ENCODE measurements around the gene PGM5. TPM values are rescaled to one million over a fixed set of nuclear protein-coding genes. Genes with fewer than 3 reads are reported as not detected.
"Not testable (repeated sequence)": the region's sequence is repeated elsewhere in the genome, so short reads cannot be mapped to it uniquely, and the experiment has no call there.

Gene PGM5
- total RNA-seq, 1 experiment from 2014 or later = 4.2 TPM

DNA sequence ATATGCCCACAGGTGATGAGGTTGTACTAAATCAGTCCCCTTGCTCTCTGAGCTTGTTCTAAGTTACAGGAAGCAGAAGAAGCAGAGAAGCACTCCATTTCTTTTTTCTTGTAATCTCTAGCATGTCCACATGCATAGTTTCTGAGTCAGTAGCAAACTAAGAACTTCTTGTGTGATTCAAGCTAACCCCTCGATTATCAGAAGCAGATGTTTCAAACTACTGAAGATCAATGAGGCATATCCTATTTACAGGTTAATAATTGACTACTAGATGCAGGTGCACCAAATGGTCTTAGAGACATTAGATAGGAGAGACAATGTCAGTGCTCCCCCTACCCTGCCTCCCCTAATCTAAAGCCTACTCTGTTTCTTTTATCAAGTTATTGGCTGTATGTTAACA is 21.3 kb downstream of the PGM5 start:
- DNase-seq = peak in 1 of 2 experiments; percentile 5
- H3K9me3 ChIP-seq; H3K4me3 Mint-ChIP-seq (ENCODE audit: unreplicated experiment); H3K4me1 ChIP-seq; H3K9me3 Mint-ChIP-seq (ENCODE audit: unreplicated experiment); H3K4me3 ChIP-seq (ENCODE audit: low read depth, low read length); intact Hi-C loops (cut with micrococcal nuclease; ENCODE audit: unreplicated experiment); H3K36me3 Mint-ChIP-seq (ENCODE audit: insufficient read depth, unreplicated experiment); H3K27me3 ChIP-seq (replicated peaks; ENCODE audit: control insufficient read depth, insufficient read depth, low read length); H3K27ac Mint-ChIP-seq (ENCODE audit: unreplicated experiment); H3K27me3 Mint-ChIP-seq (ENCODE audit: insufficient read depth, unreplicated experiment); BruUV-seq (replicated peaks); H3K4me1 Mint-ChIP-seq (ENCODE audit: low read depth, unreplicated experiment); POLR2A ChIA-PET; CTCF ChIA-PET; H3K36me3 ChIP-seq (ENCODE audit: control insufficient read depth, insufficient read depth, low read length): not testable (repeated sequence)

GRCh38 chr9:68383894-68384293 is 27.5 kb downstream of the PGM5 start:
- CTCF ChIA-PET; H3K36me3 ChIP-seq (ENCODE audit: control insufficient read depth, insufficient read depth, low read length); H3K4me3 Mint-ChIP-seq (ENCODE audit: unreplicated experiment); DNase-seq; H3K9me3 ChIP-seq; H3K9me3 Mint-ChIP-seq (ENCODE audit: unreplicated experiment); POLR2A ChIA-PET; H3K4me3 ChIP-seq (ENCODE audit: low read depth, low read length); H3K27ac Mint-ChIP-seq (ENCODE audit: unreplicated experiment); H3K4me1 Mint-ChIP-seq (ENCODE audit: low read depth, unreplicated experiment); H3K27me3 Mint-ChIP-seq (ENCODE audit: insufficient read depth, unreplicated experiment); H3K4me1 ChIP-seq; H3K36me3 Mint-ChIP-seq (ENCODE audit: insufficient read depth, unreplicated experiment); intact Hi-C loops (cut with micrococcal nuclease; ENCODE audit: unreplicated experiment); BruUV-seq (replicated peaks); H3K27me3 ChIP-seq (replicated peaks; ENCODE audit: control insufficient read depth, insufficient read depth, low read length): not testable (repeated sequence)

- H3K9me3 ChIP-seq; H3K27me3 ChIP-seq (replicated peaks; ENCODE audit: control insufficient read depth, insufficient read depth, low read length); BruUV-seq (replicated peaks); DNase-seq; H3K36me3 ChIP-seq (ENCODE audit: control insufficient read depth, insufficient read depth, low read length); POLR2A ChIA-PET; H3K36me3 Mint-ChIP-seq (ENCODE audit: insufficient read depth, unreplicated experiment); CTCF ChIA-PET; H3K4me3 Mint-ChIP-seq (ENCODE audit: unreplicated experiment); H3K27ac Mint-ChIP-seq (ENCODE audit: unreplicated experiment); H3K4me1 ChIP-seq; H3K4me3 ChIP-seq (ENCODE audit: low read depth, low read length); H3K27me3 Mint-ChIP-seq (ENCODE audit: insufficient read depth, unreplicated experiment); H3K4me1 Mint-ChIP-seq (ENCODE audit: low read depth, unreplicated experiment); H3K9me3 Mint-ChIP-seq (ENCODE audit: unreplicated experiment); intact Hi-C loops (cut with micrococcal nuclease; ENCODE audit: unreplicated experiment): not testable (repeated sequence)
Observed at GRCh38 chr9:68389558-68389957, 33.1 kb downstream of the PGM5 start.

DNA sequence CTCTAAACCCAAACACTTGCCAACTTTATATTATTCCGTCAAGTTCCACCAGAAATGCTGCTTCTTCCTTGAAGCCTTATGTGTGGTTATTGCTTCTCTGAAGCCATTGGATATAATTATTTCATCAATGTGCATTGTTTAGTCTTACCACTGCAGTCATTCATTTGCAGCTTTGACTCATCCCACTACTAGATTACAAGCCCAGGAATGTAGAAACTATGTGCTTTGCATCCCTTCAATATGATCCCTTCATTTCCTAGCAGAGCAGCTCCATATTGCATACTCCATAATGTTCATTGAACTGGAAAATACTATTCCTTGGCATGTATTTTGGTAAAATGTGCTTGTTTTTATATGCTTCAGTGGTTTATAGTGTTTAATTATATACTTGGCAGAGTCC is 34.3 kb downstream of the PGM5 start:
- intact Hi-C loops (cut with micrococcal nuclease; ENCODE audit: unreplicated experiment); H3K27me3 ChIP-seq (replicated peaks; ENCODE audit: control insufficient read depth, insufficient read depth, low read length); H3K4me3 ChIP-seq (ENCODE audit: low read depth, low read length); H3K9me3 Mint-ChIP-seq (ENCODE audit: unreplicated experiment); CTCF ChIA-PET; BruUV-seq (replicated peaks); POLR2A ChIA-PET; H3K36me3 ChIP-seq (ENCODE audit: control insufficient read depth, insufficient read depth, low read length); H3K4me3 Mint-ChIP-seq (ENCODE audit: unreplicated experiment); DNase-seq; H3K27ac Mint-ChIP-seq (ENCODE audit: unreplicated experiment); H3K27me3 Mint-ChIP-seq (ENCODE audit: insufficient read depth, unreplicated experiment); H3K4me1 ChIP-seq; H3K4me1 Mint-ChIP-seq (ENCODE audit: low read depth, unreplicated experiment); H3K36me3 Mint-ChIP-seq (ENCODE audit: insufficient read depth, unreplicated experiment); H3K9me3 ChIP-seq: not testable (repeated sequence)

- POLR2A ChIA-PET; H3K4me1 ChIP-seq; H3K4me3 ChIP-seq (ENCODE audit: low read depth, low read length); H3K36me3 Mint-ChIP-seq (ENCODE audit: insufficient read depth, unreplicated experiment); H3K4me1 Mint-ChIP-seq (ENCODE audit: low read depth, unreplicated experiment); H3K27me3 ChIP-seq (replicated peaks; ENCODE audit: control insufficient read depth, insufficient read depth, low read length); intact Hi-C loops (cut with micrococcal nuclease; ENCODE audit: unreplicated experiment); CTCF ChIA-PET; H3K36me3 ChIP-seq (ENCODE audit: control insufficient read depth, insufficient read depth, low read length); H3K27ac Mint-ChIP-seq (ENCODE audit: unreplicated experiment); H3K4me3 Mint-ChIP-seq (ENCODE audit: unreplicated experiment); H3K27me3 Mint-ChIP-seq (ENCODE audit: insufficient read depth, unreplicated experiment); H3K9me3 Mint-ChIP-seq (ENCODE audit: unreplicated experiment); BruUV-seq (replicated peaks); DNase-seq; H3K9me3 ChIP-seq: not testable (repeated sequence)
Observed at GRCh38 chr9:68396411-68397094, 40.1 kb downstream of the PGM5 start.

- H3K27me3 Mint-ChIP-seq (ENCODE audit: insufficient read depth, unreplicated experiment); BruUV-seq (replicated peaks); H3K4me3 ChIP-seq (ENCODE audit: low read depth, low read length); intact Hi-C loops (cut with micrococcal nuclease; ENCODE audit: unreplicated experiment); CTCF ChIA-PET; H3K4me1 Mint-ChIP-seq (ENCODE audit: low read depth, unreplicated experiment); DNase-seq; H3K4me3 Mint-ChIP-seq (ENCODE audit: unreplicated experiment); H3K27ac Mint-ChIP-seq (ENCODE audit: unreplicated experiment); H3K36me3 Mint-ChIP-seq (ENCODE audit: insufficient read depth, unreplicated experiment); H3K4me1 ChIP-seq; H3K9me3 ChIP-seq; H3K27me3 ChIP-seq (replicated peaks; ENCODE audit: control insufficient read depth, insufficient read depth, low read length); H3K9me3 Mint-ChIP-seq (ENCODE audit: unreplicated experiment); POLR2A ChIA-PET; H3K36me3 ChIP-seq (ENCODE audit: control insufficient read depth, insufficient read depth, low read length): not testable (repeated sequence)
Observed at GRCh38 chr9:68397095-68397423, 40.6 kb downstream of the PGM5 start.

DNA sequence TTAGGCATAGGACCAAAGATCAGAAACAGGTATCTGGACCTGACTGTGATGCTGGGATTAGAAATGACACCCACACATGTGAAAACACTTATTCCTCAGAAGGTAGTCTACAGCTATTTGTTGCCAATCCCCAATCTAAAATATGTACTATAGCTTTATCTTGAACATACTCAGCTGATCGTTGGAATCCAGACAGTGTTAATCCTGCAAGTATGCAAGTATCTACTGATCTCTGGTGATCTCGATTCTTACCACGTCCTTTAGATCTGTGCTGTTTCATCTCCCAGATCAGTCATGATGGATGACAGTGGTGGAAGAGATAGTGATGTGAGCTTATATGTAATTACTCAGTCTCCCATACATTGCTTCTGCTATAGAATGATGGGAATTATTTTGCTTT is 41.4 kb downstream of the PGM5 start:
- H3K27me3 Mint-ChIP-seq (ENCODE audit: insufficient read depth, unreplicated experiment); H3K36me3 ChIP-seq (ENCODE audit: control insufficient read depth, insufficient read depth, low read length); H3K4me3 ChIP-seq (ENCODE audit: low read depth, low read length); H3K4me3 Mint-ChIP-seq (ENCODE audit: unreplicated experiment); H3K27me3 ChIP-seq (replicated peaks; ENCODE audit: control insufficient read depth, insufficient read depth, low read length); CTCF ChIA-PET; H3K9me3 Mint-ChIP-seq (ENCODE audit: unreplicated experiment); POLR2A ChIA-PET; BruUV-seq (replicated peaks); H3K4me1 Mint-ChIP-seq (ENCODE audit: low read depth, unreplicated experiment); H3K9me3 ChIP-seq; H3K27ac Mint-ChIP-seq (ENCODE audit: unreplicated experiment); H3K36me3 Mint-ChIP-seq (ENCODE audit: insufficient read depth, unreplicated experiment); H3K4me1 ChIP-seq; intact Hi-C loops (cut with micrococcal nuclease; ENCODE audit: unreplicated experiment): not testable (repeated sequence)
- DNase-seq = peak in 1 of 2 experiments; percentile 0
